MM.1S (cell line): Measurements from ENCODE around the gene CD226.
"Not testable (repeated sequence)": the region's sequence is repeated elsewhere in the genome, so short reads cannot be mapped to it uniquely, and the experiment has no call there.

Source experiments
- EZH2 ChIP-seq: fragments of 300-600 bp; sonication (generic); optimal IDR thresholded peaks from 2 replicates; pipeline ENCODE3; 2017; ENCODE audit warnings: low read depth, mild to moderate bottlenecking, antibody characterized with exemption, low read length, mixed read lengths
- EZH2phosphoT487 ChIP-seq: fragments of 300-600 bp; sonication (generic); IDR thresholded peaks from 2 replicates; pipeline ENCODE4 v1.6.1; 2018; ENCODE audit warnings: antibody characterized with exemption, low read length
- TF ChIP-seq, protein P1 (sequence below): fragments of 300-600 bp; sonication (generic); IDR thresholded peaks from 2 replicates; pipeline ENCODE4 v1.5.1; 2016; ENCODE audit warnings: antibody characterized with exemption, low read length, mixed read lengths

DNA sequence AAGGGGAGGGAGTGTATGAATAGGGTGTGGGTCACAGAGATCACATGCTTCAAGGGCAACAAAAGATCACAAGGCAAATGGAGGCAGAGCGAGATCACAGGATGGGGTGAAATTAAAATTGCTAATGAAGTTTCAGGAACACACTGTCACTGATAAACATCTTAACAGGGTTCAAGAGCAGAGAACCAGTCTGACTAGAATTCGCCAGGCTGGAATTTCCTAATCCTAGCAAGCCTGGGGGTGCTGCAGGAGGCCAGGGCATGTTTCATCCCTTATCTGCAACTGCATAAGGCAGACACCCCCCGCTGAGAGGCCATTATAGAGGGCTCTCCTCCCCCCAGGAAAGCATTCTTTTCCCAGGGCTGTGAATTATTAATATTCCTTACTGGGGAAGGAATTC, 68.6 kb downstream of the CD226 start:
- TF ChIP-seq, protein P1, sequence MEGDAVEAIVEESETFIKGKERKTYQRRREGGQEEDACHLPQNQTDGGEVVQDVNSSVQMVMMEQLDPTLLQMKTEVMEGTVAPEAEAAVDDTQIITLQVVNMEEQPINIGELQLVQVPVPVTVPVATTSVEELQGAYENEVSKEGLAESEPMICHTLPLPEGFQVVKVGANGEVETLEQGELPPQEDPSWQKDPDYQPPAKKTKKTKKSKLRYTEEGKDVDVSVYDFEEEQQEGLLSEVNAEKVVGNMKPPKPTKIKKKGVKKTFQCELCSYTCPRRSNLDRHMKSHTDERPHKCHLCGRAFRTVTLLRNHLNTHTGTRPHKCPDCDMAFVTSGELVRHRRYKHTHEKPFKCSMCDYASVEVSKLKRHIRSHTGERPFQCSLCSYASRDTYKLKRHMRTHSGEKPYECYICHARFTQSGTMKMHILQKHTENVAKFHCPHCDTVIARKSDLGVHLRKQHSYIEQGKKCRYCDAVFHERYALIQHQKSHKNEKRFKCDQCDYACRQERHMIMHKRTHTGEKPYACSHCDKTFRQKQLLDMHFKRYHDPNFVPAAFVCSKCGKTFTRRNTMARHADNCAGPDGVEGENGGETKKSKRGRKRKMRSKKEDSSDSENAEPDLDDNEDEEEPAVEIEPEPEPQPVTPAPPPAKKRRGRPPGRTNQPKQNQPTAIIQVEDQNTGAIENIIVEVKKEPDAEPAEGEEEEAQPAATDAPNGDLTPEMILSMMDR, result not testable (repeated sequence)
- not testable (repeated sequence) for TF ChIP-seq EZH2, EZH2phosphoT487
